Measurements from ENCODE around the gene DDX54. TPM values are rescaled to one million over a fixed set of nuclear protein-coding genes. Genes with fewer than 3 reads are reported as not detected.

The DDX54 gene
- total and polyA plus RNA-seq, 7 donors: 19.2 to 82.8 (median 39.6) TPM

- Histone ChIP-seq H3K9me3 (no peaks in the 10 kb centered on the region), H3K4me1 (no peaks in the 10 kb centered on the region), H3K27ac (no peak overlapping the region), H3K36me3 (no peaks in the 10 kb centered on the region), H3K4me3 (no peak overlapping the region), H3K27me3 (peaks cover 0 to 53% (median 10%) of the 10 kb centered on the region in 3 donors)
- WGBS, 2 donors: 75 to 84% methylated on average over 17 of the region's 17 CpGs
- DNase-seq: no peak
- TF ChIP-seq POLR2AphosphoS5 (IDR thresholded peaks at IDR 0.05) (no peak), CTCF (IDR thresholded peaks at IDR 0.05) (no peak), EP300 (IDR thresholded peaks at IDR 0.05) (no peak), POLR2A (IDR thresholded peaks at IDR 0.05) (no peak)
- intact Hi-C loops (cut with DNase I): no loop called here
These were observed 55.4 kb downstream of the DDX54 start for GRCh38 chr12:113129664-113130456.

GRCh38 chr12:113128802-113129663, 56.2 kb downstream of the DDX54 start:
- intact Hi-C loops (cut with DNase I): no loop called here
- WGBS, 2 donors: 63 to 71% methylated on average over 9 of the region's 9 CpGs
- TF ChIP-seq POLR2A (IDR thresholded peaks at IDR 0.05) (no peak), EP300 (IDR thresholded peaks at IDR 0.05) (no peak), CTCF (IDR thresholded peaks at IDR 0.05) (no peak), POLR2AphosphoS5 (IDR thresholded peaks at IDR 0.05) (no peak)
- Histone ChIP-seq H3K4me3 (no peak overlapping the region), H3K27ac (no peak overlapping the region), H3K9me3 (no peaks in the 10 kb centered on the region), H3K27me3 (peaks cover 0 to 44% (median 2%) of the 10 kb centered on the region in 3 donors), H3K4me1 (no peaks in the 10 kb centered on the region), H3K36me3 (no peaks in the 10 kb centered on the region)
- no peak for DNase-seq

- H3K27ac ChIP-seq: no peak overlapping the region
- intact Hi-C loops (cut with DNase I): no loop called here
- TF ChIP-seq POLR2AphosphoS5 (IDR thresholded peaks at IDR 0.05) (no peak), EP300 (IDR thresholded peaks at IDR 0.05) (no peak), CTCF (IDR thresholded peaks at IDR 0.05) (no peak), POLR2A (IDR thresholded peaks at IDR 0.05) (no peak)
- H3K9me3 ChIP-seq: peaks cover 0 to 3% (median 0%) of the 10 kb centered on the region in 4 donors
- peaks cover 0 to 32% (median 0%) of the 10 kb centered on the region in 3 donors for H3K27me3 ChIP-seq
- H3K36me3 ChIP-seq: no peaks in the 10 kb centered on the region
- 47 to 64% methylated on average over 15 of the region's 15 CpGs for WGBS, 2 donors
- H3K4me1 ChIP-seq: no peaks in the 10 kb centered on the region
- no peak for DNase-seq
- no peak overlapping the region for H3K4me3 ChIP-seq
These were observed 57.5 kb downstream of the DDX54 start for GRCh38 chr12:113127791-113128199.

GRCh38 chr12:113120670-113121370, 64.5 kb downstream of the DDX54 start:
- H3K4me3 ChIP-seq: no peak overlapping the region
- no peaks in the 10 kb centered on the region for H3K4me1 ChIP-seq
- H3K27ac ChIP-seq: no peak overlapping the region
- TF ChIP-seq EP300 (IDR thresholded peaks at IDR 0.05): no peak
- TF ChIP-seq CTCF (IDR thresholded peaks at IDR 0.05): no peak
- TF ChIP-seq POLR2A (IDR thresholded peaks at IDR 0.05): no peak
- TF ChIP-seq POLR2AphosphoS5 (IDR thresholded peaks at IDR 0.05): no peak
- peaks cover 0 to 17% (median 6%) of the 10 kb centered on the region in 3 donors for H3K27me3 ChIP-seq
- no peak for DNase-seq
- intact Hi-C loops (cut with DNase I): no loop called here
- H3K36me3 ChIP-seq: no peaks in the 10 kb centered on the region
- peaks cover 0 to 3% (median 0%) of the 10 kb centered on the region in 4 donors for H3K9me3 ChIP-seq
- WGBS, 2 donors: 82 to 83% methylated on average over 3 of the region's 3 CpGs

All from sigmoid colon (tissue), 7 donors.